Ovary (tissue), 3 donors: ENCODE results near the gene AFF3.

Source experiments
- EP300 ChIP-seq: sonication (generic); formaldehyde crosslinking; IDR thresholded peaks from one replicate; pipeline ENCODE4 v1.6.1; 2017; ENCODE audit warnings: antibody characterized with exemption
- POLR2A ChIP-seq: fragments of 450-650 bp; IDR thresholded peaks from one replicate; pipeline ENCODE4 v1.6.1; 2017; ENCODE audit warnings: antibody characterized with exemption, mild to moderate bottlenecking, moderate library complexity
- TF ChIP-seq, protein P1 (sequence below), 3 donors: fragments of 450-650 bp in 2 of 3; fragments of 200-600 bp in 1 of 3; IDR thresholded peaks; one replicate each; pipeline versions ENCODE4 v1.5.1 to v1.8.0; 2016 to 2022; ENCODE audit warnings: antibody characterized with exemption in 3 of 3, mild to moderate bottlenecking in 1 of 3
- donor health status: DM: no; HTN: no; CAD: no.

DNA sequence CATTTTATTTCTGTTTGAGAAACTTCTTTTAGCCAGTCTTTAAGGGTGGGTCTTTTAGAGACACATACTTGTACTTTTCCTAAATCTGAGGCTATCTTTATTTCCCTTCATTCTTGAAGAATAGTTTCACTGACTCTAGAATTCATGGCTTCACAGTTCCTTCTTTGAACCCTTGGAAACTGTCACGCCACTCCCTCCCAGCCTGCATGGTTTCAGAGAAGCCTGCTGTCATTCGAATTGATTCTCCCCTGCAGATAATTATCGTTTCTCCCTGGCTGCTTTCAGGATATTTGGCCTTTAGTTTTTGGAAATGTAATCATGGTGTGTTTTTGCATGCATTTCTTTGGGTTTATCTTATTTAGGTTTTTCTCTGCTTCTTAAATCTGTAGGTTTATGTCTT is 580.6 kb downstream of the AFF3 start:
- TF ChIP-seq, protein P1, sequence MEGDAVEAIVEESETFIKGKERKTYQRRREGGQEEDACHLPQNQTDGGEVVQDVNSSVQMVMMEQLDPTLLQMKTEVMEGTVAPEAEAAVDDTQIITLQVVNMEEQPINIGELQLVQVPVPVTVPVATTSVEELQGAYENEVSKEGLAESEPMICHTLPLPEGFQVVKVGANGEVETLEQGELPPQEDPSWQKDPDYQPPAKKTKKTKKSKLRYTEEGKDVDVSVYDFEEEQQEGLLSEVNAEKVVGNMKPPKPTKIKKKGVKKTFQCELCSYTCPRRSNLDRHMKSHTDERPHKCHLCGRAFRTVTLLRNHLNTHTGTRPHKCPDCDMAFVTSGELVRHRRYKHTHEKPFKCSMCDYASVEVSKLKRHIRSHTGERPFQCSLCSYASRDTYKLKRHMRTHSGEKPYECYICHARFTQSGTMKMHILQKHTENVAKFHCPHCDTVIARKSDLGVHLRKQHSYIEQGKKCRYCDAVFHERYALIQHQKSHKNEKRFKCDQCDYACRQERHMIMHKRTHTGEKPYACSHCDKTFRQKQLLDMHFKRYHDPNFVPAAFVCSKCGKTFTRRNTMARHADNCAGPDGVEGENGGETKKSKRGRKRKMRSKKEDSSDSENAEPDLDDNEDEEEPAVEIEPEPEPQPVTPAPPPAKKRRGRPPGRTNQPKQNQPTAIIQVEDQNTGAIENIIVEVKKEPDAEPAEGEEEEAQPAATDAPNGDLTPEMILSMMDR (IDR thresholded peaks at IDR 0.05), result no peak
- TF ChIP-seq POLR2A, result no peak
- no peak for TF ChIP-seq EP300
